ENCODE measurements around the gene RENBP.

- TF ChIP-seq, protein P1, sequence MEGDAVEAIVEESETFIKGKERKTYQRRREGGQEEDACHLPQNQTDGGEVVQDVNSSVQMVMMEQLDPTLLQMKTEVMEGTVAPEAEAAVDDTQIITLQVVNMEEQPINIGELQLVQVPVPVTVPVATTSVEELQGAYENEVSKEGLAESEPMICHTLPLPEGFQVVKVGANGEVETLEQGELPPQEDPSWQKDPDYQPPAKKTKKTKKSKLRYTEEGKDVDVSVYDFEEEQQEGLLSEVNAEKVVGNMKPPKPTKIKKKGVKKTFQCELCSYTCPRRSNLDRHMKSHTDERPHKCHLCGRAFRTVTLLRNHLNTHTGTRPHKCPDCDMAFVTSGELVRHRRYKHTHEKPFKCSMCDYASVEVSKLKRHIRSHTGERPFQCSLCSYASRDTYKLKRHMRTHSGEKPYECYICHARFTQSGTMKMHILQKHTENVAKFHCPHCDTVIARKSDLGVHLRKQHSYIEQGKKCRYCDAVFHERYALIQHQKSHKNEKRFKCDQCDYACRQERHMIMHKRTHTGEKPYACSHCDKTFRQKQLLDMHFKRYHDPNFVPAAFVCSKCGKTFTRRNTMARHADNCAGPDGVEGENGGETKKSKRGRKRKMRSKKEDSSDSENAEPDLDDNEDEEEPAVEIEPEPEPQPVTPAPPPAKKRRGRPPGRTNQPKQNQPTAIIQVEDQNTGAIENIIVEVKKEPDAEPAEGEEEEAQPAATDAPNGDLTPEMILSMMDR (IDR thresholded peaks at IDR 0.05), result no peak
- TF ChIP-seq POLR2A (IDR thresholded peaks at IDR 0.05) (no peak), POLR2AphosphoS5 (IDR thresholded peaks at IDR 0.05) (no peak), EP300 (IDR thresholded peaks at IDR 0.05; ENCODE audit: low read depth) (no peak)
These were observed 38.1 kb downstream of the RENBP start for GRCh38 chrX:153906126-153906917.
